Stimulated activated CD4-positive, alpha-beta T cell treated with anti-CD3 and anti-CD28 coated beads, Interleukin-15, amount 100 ng/mL, for 48 hours (primary cell): ENCODE measurements around the gene FRMPD4.
"Not testable (repeated sequence)": the region's sequence is repeated elsewhere in the genome, so short reads cannot be mapped to it uniquely, and the experiment has no call there.

Experiments used
- DNase-seq, 2 donors: peaks; one replicate each; pipeline ENCODE4 v3.0.0-alpha.2; 2020; ENCODE audit warnings: low read depth in 2 of 2

The FRMPD4 gene

DNA sequence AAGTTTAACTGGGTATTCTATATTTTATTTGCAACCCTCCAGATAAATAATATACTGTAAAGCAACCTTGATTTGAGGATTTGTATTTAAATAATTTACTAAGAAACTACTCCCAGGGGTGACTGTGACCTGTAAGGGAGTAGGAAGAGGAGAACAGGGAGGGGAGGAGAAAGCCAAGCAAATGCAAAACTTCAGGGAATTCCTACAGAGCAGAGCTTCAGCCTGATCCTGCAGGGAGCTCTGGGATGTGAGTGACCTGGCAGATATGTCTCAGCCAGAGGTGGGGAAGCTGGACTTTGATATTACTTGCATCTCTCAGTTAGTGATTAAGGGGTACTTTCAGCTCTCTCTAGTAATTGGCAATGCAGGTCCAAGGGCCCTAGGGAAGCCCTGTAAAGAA is 302.0 kb downstream of the FRMPD4 start:
- no peak for DNase-seq

DNA sequence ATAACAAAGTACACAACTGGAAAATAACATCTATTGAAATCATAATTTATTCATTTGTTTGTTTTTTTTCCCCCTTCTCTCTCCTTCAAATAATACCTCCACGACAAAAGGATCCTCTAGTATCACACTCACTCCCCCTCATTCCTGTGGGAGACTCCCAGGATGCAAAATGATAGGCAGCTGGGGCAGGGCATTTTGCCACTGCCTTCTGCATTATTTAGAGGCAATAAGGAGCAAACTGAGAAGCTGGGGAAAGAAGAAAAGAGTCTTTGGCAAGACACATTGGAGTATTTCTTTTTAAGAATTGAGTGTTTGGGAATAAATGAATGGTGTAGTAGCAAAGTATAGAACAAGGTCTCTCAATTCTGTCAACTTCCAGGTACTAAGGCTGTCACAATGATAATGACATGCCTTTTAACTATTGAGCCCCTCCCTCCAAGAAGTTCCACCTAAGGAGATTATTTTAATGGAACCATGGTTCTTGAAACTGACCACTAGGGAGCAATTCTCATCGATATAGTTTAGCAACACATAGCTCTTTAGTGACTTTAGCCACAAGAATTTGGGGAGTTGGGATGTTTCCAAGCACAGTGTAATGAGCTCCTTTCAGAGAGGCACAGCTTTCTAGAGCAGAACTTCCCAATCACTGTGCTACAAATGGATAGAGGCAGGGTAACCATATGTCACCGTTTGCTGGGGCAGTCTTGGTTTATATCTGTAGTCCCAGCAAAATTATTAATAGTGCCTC is 303.3 kb downstream of the FRMPD4 start:
- DNase-seq, result no peak

DNA sequence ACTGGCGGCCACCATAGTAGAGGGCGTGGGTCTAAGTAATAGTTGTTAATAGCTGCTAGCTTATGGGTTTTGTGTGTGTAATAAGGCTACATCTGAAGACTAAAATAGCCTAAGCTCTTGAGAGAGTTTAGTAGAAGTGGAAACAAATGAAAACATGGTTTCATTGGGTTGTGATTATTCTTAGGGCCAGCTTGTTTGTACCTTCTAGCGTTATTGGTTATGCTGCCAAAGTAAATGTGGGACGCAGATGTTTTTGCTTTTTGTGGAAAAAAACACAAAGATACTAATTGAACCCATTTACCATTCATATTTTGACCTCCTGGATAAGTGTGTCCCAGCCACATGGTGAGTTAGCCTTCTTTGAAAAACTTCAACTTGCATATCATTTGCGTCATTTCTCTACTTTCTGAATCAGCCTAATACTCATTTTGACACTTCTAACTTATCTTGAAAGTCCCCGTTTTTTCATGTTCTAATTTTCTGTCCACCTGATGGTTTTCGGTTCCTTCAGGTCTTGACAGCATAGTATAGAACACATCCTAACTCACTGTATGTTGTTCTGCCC is 305.3 kb downstream of the FRMPD4 start:
- DNase-seq, result no peak

DNA sequence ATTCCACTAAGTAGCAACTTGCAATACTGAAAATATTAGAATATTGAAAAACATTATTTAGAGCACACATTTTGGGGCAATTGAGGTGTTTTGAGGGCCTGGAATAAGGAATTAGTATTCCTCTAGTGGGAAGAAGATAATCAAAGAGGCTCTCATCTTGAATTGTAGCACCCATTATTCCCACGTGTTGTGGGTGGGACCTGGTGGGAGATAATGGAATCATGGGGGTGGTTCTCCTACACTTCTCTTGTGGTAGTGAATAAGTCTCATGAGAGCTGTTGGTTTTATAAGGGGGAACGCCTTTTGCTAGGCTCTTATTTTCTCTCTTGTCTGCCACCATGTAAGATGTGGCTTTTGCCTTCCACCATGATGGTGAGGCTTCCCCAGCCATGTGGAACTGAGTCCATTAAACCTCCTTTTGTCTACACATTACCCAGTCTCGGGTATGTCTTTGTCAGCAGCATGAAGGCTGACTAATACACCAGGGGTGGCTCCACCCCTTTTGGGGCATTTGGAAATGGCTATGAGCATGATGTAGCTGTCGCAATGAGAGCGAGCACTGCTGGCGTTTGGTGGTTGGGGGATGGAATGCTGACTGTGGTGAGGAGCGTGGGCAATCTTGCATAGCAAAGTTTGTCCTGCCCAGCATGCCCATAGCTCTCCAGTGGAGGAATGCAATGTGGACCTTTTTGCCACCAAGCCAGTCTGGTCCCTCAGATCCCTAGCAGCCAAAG is 308.2 kb downstream of the FRMPD4 start:
- no peak for DNase-seq

DNA sequence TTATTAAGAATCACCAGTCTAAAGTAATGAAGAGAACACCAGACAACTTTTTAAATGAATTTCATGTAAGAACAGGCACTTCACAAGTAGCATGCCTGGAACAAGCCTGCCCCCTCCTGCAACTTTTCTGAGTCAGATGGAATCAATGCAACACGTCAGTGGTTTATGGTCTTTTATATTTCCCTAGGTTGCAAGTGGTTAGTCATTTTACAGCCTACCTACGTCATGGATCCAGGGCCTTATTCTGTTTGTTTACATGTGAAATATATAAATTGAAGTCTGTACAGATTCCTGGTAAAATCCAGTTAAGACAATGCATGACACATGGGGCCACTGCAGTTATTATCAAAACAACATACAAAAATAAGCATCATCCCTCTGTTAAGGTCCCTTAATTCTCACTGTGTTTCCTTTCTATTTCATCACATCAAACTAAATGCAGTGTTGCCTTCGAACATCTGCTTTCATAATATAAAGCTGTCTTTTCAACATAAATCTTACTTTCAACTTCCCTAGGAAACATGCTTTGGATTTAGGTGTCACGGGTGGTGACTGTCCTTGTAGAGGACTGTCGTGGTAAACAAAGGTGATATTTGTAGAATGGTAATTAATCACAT is 309.3 kb downstream of the FRMPD4 start:
- no peak for DNase-seq

DNA sequence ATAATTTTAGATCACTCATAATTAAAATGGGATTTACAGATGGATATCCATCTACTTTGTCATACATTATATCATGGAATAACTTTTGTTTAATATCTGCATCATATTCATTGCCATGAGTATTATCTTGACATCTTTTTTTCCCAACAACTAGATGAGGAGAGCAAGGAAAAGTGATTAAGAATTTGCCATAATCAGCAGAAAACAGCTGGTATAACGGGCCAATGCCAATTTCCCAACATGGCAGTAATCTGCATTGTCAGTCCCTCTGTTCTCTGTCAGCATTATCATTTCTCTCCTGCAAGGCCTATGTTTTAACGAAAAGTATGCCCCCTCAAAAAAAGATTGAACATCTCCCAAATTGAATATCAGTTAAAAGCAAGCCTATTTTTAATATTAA is 314.0 kb downstream of the FRMPD4 start:
- no peak for DNase-seq

DNA sequence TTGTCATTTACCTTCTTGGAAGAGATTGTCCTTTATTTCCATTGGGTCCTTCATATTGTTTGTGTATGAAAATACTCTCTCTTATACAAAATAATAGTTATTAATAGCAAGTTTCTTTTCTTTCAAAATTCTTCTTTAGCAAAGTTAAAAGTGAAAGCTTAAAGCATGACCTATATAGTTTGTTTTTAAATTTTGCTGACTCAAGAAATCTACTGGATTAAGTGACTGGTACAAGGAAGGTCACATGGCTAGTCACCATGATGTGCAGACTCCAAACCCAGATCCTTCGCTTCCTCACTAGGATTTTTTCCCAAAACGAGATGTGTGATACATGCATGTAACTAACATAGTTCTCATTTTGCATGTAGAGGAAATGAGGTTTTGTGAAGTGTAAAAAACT is 322.7 kb downstream of the FRMPD4 start:
- DNase-seq, result no peak

DNA sequence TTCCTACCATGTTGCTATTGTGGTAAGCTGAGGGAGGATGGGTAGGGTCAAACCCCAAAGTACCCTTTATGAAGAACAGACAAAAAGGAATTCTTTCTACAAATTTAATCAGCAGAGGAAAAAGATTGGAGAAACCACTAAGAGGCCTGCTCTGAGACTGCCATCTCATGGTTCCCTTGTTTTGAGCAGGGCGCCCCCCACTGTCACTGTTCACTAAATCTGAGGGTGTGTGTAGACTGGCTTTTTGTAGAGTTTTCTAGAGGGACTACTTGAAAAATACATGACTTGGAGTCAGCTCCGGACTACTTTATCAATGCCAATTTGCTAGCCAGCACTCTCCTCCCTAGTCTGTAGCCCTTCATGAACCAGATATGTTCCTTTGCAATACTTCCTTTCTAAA is 324.8 kb downstream of the FRMPD4 start:
- no peak for DNase-seq

DNA sequence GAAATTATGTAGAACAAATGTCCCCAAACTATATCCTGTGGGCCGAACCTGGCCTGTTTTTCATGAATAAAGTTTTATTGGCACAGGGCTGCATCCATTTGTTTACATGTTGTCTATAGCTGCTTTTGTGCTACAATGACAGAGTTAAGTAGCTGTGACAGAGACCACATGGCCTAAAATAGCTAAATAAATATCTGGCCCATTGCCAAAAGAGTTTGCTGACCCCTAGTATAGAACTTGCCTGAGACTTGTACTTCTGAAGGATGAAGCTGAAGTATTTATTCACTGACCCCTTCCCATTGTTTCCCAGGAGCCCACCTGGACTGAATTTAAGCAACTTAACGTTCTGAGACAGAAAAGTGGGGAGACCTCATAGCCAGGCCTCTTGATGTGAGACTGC is 325.6 kb downstream of the FRMPD4 start:
- DNase-seq, result no peak

DNA sequence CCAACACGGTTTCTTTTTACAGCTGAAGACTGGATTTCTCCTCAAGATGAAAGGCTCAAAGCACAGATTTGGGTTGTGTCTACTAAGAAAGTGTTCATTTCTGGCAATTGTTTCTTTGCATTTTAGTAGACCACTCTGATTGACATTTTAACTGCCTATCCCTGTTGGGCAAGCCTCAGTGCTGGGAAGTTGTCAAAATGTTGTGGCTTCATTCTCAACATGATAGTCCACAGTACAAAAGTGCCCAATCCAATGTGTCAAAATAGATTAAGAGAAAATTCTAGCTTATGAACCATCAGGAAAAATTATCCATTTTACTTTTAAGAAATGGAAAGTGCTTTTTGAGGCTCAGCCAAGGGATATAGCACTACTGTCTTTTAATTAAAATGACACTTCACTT is 329.0 kb downstream of the FRMPD4 start:
- DNase-seq, result no peak

DNA sequence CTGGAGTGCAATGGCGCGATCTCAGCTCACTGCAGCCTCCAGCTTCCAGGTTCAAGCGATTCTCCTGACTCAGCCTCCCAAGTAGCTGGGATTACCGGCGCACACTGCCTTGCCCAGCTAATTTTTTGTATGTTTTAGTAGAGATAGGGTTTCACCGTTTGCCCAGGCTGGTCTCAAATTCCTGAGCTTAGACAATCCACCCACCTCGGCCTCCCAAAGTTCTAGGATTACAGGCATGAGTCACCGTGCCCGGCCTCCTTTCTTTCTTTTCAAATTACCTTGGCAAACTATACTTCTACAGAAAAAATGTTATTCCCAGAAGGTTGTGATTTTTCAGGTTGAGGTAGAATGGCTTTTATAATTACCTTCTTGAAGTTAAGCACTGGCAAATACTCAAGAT is 331.0 kb downstream of the FRMPD4 start:
- DNase-seq, result no peak

DNA sequence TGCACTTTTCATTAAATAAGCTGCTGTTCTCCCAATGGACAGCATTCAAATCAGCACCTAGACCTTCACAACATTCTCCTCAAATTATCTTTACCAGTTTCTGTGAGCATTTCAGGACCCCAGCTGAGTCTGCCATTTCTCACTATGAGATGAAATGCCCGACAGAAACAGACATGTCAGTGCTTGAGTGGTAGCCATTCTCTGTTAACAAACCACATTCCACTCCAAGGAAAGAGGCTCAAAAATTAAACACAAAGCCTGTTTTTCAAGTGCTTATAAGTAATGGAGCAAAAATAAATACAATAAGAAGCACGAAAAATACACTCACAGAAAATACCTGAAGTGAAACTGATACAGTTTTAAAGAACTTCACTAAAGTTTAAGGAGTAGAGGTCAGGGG is 332.8 kb downstream of the FRMPD4 start:
- DNase-seq, result no peak

DNA sequence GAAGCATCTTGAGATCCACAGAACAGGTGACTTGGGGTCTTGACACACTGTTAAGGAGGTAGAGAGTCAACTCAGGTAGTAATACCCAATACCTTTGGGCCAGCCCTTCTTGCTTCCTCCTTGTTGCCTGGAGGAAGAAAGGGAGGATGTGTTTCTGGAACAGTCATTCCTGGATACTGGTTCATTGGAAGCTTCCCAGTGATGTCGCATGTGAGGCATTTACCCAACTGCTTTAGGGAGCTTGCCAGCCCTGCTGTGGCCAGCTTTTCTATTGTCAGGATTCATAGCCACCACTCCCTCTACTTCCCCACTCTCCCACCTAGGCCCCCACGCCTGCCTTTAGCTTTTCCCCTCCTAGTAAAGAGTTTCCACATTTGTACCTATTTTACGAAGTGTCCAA is 342.7 kb downstream of the FRMPD4 start:
- no peak for DNase-seq

DNA sequence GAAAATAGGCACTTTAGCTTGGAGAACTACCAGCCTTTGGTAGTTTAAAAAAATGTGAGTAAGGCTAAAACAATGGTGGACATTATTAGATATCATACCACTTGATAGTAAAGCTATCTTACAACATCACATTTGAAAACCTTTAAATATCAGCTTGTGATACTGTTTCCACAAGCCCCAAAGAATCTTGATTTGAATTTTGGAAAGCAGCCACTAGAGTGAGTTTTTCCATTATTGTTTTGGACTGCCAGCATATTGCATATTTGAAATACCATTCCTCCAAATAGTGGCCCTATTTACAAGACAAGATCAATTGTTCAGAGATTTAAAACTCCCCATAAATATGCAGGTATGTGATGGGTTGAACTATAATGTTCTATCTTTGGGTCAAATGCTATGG is 349.9 kb downstream of the FRMPD4 start:
- no peak for DNase-seq

DNA sequence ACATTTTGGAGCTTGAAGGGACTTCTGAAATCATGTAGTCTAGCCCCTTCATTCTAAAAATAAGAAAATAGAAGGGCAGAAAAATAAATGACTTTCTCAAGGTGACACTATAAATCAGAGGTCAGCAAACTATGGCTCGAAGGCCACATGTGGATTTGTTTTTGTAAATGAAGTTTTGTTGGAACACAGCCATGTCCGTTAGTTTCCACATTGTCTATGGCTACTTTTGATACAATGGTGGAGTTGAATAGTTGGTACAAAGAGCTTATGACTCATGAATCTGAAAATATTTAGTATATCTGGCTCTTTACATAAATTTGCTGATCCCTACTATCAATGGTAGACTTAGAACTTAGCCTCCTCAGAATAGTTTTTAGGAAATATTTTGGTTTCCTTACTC is 350.5 kb downstream of the FRMPD4 start:
- DNase-seq, result no peak

DNA sequence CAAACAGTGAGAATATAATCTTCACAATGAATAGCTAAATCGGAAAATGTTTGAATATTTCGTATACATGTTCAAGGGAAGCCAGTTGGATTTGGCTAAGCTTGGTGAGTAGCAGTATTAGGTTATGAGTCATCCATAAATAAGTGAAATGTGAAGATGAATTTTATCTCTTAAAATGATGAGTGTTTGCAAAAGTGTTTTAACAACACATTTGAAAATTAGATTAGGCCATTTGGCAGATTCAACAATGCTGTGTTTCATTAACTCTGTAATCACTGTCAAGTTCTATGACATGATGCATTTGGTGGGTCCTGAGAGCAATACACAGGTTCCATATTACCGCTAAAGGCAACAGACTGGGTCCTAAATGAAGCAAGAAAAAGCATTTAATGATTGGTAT is 351.1 kb downstream of the FRMPD4 start:
- DNase-seq, result no peak

DNA sequence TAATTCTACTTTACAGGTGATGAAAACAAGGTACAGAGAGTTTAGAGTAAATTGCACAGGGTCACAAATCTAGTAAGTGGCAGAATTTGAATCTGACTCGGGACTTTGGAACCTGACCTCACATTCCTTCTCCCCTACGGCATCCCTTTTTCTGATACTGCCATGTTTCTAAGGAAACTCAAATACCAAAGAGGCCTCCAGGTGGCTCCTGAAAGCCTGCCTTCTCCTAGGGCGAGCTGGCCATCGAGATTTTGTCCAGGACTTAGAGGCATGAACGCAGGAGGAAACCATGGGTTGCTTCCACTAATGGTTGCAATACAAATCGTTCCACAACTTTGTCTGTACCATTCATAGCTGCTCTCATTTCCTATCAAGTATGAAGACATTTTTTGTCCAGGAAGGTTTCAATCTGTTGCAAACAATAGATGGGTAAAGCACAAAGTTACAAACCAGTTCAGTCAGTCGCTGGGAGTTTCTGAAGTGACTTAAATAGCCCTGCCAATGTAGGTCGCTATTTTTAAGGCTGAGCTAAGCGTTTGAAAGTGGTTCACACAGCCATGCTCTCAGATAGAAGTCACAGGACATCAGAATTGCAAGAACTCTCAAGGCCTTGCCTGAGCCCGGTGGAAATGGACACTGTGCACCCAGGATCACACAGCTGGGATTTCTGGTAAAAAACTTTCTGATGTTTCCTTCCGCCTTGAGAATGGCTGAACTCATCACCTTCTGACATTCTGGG is 356.3 kb downstream of the FRMPD4 start:
- DNase-seq, result no peak

DNA sequence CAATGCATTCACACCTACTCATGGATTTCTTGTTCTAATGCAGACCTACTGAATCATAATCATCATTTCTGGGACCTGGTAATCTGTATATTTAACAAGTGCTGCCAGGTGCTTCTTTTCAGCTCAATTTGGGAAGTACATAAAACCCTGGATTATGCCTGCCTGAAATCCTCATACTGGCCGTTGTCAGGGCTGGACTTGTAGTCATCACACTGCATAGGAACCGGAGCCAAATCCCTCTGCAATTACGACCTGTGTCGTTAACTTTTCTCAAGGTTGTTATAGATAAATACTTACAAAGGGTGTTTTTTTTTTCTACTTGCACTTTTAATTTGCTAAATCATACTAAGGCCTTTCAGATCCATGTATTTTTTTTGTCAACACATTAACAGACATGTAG is 358.1 kb downstream of the FRMPD4 start:
- no peak for DNase-seq

DNA sequence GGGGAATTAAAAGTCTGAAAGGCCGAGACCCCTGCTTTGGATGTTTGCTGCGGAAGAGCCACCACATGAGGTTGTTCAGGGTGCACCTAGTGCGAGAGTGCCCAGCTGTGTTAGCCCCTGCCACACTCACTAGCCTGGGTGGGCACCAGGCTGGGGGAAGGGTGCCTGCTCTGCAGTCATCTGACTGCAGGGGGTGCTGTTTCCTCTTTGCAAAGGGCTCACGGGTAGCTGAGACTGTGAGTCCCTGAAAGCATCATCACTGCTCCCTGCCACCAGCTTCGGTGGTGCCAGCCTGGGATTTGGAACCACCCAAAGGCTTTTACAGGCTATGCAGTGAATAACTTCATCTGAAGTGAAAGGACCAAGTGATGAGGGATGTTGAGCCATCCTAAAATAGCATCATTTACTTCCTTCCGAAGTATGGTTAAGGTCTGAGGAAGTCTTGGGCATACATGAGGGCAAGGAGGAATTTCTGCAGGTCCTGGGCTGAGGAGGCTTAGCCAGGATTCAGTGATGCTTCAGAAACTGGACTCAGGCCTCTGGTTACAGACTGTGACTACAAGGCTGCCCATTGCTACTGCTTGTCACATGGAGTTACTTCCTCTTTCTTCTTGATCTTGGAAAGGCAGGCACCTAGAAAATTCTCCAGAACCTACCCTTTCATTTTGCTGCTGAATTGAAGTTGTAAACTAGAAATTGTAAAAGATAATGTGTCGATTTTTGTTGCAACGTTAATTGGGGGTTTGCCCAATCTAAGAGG is 359.7 kb downstream of the FRMPD4 start:
- DNase-seq, result no peak

DNA sequence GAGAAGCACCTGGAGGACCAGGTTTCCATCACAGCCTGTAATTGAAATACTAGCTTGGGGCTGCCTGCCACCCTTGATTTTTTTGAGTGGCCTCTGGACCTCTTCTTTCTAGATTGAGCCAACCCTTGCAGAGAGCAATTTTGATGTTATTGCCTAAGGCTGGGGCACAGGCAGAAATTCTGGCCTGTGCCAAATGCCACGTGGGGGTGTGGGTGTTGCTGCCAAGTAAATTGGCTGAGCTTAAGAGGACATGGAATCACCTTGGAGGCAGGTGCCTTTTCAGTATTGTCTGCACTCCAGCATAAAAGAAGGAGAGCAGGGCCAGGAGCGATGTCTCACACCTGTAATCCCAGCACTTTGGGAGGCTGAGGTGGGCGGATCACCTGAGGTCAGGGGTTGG is 366.9 kb downstream of the FRMPD4 start:
- no peak for DNase-seq

DNA sequence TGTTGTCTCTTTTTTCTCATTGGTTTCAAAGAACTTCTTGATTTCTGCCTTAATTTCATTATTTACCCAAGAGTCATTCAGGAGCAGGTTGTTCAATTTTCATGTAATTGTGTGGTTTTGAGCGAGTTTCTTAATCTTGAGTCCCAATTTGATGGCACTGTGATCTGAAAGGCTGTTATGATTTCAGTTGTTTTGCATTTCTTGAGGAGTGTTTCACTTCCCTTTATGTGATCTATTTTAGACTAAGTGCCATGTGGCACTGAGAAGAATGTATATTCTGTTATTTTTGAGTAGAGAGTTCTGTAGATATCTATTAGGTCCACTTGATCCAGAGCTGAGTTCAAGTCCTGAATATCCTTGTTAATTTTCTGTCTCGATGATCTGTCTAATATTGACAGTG is 377.1 kb downstream of the FRMPD4 start:
- DNase-seq, result not testable (repeated sequence)
